Measurements from ENCODE around the gene LCN9.
"Not testable (repeated sequence)": the region's sequence is repeated elsewhere in the genome, so short reads cannot be mapped to it uniquely, and the experiment has no call there.

LCN9 gene

DNA sequence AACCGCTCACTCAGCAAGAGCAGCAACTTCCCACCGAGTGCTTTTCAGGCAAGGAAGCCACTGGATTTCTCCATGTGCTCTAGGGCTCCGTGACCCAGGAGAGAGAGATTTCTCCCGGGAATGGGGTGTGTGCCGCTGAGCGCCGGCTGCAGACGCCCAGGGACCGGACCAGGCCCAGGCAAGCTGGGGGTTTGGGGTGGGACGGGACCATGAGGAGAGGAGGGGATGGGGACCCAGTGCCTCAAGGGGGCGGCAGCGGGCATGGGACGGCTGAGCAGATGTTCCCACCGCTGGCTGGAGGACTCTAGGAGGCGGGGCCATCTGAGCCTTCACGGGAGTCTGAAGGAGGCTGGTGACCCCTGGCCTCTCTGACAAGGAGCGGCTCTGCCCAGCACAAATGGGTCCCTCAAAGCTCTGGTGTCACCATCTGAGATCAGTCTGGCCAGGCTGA, 8.5 kb downstream of the LCN9 start:
- no peak for DNase-seq (ENCODE audit: low read depth)

DNA sequence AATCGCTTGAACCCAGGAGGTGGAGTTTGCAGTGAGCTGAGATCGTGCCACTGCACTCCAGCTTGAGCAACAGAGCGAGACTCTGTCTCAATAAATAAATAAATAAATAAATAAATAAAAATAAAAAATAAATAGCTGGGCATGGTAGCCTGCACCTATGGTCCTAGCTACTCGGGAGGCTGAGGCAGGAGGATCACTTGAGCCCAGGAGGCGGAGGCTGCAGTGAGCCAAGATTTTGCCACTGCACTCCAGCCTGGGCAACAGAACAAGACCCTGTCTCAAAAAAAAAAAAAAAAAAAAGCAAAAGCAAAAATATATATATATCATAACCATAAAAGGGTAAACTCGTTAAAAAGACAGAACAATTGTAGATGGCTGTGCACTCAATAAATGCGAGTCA, 9.7 kb downstream of the LCN9 start:
- DNase-seq (ENCODE audit: low read depth): not testable (repeated sequence)

DNA sequence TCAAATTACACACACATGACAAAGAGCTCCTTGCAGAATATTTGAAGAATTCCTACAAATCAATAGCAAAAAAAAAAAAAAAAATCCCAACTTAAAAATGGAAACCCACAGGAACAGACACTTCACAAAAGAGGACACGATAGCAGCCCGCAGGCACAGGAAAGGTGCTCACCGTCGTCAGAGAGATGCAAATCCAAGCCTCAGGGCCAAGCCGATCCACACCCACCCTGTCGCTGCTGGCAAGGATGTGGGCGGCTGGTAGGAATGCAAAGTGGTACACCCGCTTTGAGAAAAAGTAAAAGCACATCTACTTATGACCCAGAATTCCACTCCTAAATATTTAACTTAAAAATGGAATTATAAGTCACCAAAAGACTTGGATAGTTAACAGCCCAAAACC, 10.8 kb downstream of the LCN9 start:
- no peak for DNase-seq (ENCODE audit: low read depth)

DNA sequence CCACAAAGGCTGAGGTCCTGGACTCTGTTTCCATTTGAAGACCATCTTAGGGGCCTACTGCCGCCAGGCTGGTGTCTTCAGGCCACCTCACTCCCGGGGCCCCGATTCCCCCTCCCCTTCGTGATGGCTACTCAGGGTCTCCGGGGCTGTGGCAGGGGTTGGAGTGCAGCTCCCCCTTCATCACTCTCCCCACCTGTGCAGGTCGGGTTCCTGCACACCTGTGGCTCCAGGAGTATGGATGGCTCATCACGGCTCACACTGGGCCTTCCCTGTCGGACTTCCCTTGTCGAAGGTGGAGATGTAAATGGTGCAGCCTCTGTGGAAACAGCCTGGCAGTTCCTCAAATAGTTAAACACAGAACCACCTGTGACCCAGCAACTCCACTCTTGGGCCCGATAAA, 11.9 kb downstream of the LCN9 start:
- DNase-seq (ENCODE audit: low read depth): no peak

DNA sequence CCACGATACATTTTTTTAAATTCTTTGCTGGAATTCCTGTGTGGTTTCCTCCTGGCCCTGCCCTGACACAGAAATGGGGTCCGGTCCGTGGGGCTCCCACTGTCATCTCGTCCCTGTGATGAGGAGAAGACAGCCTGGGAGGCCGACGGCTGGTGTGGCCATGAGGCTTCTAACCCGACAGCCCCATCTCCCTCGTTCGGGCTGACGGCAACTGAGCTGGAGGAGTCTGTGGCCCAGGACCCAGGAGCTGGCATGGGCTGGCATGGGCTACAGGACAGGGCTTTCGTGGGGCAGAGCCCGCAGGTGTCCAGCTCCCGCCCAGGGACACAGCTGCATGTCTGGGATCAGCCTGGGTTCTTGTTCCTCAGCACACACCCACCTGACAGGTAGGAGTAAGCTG, 13.8 kb downstream of the LCN9 start:
- DNase-seq (ENCODE audit: low read depth): no peak

DNA sequence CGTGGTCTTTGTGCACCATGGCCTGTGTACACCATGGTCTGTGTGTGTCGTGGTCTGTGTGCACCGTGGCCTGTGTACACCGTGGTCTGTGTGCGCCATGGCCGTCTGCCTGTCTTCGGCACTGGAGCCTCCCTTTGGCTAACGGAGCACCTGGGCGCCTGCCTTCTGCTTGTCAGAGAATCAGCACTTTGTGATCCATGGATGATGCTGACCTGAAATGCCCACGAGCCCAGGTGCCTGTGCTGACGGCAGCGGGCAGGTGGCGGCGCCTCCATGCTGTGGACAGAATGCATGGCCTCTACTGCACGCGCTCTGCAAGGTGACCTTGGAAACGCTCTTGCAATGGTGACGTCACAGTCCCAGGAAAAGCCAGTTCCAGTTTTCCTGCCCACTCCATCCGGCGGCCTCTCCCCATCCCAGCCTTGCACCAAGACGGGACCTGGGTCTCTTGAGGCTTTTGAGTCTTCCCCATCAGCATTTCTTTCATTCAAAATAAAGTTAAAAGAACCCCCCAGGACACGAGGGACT, 14.6 kb downstream of the LCN9 start:
- no peak for DNase-seq (ENCODE audit: low read depth)

DNA sequence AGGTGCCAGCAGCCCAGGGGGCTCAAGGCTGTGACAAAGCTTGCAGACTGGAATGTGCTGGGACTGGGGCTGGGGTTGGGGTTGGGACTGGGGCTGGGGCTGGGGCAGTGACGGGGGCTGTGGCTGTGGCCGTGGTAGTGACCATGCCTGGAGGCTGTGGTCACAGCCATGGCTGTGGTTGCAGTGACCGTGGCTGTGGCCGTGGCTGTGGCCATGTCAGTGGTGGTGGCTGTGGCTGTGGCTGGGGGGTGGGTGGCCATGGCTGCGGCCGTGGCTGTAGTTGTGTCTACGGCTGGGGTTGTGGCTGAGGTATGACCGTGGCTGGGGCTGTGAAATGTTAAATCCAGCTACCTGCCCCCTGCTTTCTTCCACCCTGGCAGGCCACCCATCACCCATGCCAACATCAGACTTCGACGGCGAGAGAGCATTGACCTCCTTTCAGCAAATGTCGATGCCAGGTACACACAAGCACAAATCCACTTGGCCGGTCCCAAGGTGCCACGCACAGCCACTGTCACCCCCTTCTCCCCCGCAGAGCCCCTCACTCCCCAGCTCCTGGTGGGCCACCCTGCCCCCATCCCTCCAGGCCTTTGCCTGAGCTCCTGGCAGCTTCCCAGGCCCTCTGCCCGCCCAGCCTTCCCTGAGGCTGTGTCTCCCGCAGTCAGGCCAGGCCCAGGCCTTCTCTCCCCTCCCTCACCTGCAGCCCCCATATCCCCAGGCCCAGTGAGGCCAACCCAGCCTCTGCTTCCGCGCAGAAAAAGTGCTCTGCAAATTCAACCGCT, 15.3 kb downstream of the LCN9 start:
- DNase-seq (ENCODE audit: low read depth): no peak

DNA sequence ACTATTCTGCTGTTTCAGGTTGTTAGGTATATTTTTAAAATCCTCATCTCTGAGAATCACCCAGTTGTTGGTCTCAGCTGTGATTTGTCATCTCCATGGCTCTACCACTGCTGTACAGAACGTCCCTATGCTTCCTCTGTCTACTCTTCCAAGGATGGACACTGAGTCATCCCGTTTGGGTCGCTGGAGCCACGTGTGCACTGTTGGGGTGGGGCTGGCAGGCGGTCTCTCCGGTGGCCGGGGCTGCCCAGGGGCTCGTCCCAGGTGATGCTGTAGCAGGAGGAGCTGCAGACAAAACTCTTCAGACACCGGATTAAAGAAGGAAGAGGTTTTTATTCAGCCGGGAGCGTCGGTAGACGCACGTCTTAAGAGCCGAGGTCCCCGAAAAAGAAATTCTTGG, 16.9 kb downstream of the LCN9 start:
- no peak for DNase-seq (ENCODE audit: low read depth)

DNA sequence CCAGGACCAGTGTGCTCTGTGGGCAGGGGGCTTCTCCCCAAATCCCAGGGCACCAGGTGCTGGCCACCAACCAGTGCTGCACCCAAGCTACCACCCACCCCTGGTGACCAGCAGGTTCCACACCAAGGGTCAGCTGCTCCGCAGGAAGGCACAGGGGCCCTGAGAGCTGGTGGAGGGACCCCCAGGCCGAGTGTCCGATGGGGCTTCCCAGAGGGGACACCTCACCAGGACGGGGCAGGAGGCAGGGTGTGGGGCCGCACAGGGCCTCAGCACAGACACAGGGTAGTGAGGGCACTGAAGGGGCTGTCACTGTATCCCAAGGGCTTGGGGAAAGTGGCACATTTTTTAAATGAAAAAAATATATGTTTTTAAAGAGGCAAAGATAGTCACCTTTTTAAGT, 18.1 kb downstream of the LCN9 start:
- DNase-seq (ENCODE audit: low read depth): no peak

DNA sequence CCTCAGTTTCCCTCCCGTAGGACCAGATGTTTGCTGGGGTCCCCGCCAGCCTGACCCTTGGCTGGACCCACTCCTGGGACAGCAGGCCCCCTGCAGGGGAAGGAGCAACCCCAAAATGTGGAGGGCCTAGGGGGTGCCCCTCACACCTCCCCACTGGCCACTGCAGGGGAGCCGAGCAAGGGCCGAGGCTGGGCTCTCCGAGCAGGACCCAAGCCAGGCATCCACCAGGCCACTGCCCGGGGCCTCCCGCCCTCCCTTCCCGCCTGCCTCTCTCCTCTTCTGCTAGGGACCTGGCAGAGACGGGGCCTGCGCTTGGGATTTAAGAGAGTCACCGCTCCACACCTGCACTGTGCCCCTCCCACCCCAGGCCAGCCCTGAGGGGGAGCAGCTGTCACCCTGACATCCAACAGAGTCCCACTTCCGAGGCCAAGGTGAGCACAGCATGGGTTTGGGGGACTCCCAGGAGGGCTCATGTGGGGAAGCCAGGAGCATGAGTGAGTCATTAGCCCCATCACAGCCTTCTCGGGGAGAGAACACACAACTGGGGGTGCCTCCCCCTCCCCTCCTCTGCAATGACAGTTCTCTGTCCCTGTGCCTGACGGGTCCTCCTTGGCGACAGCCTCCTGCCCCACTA, 20.4 kb downstream of the LCN9 start:
- DNase-seq (ENCODE audit: low read depth): no peak

DNA sequence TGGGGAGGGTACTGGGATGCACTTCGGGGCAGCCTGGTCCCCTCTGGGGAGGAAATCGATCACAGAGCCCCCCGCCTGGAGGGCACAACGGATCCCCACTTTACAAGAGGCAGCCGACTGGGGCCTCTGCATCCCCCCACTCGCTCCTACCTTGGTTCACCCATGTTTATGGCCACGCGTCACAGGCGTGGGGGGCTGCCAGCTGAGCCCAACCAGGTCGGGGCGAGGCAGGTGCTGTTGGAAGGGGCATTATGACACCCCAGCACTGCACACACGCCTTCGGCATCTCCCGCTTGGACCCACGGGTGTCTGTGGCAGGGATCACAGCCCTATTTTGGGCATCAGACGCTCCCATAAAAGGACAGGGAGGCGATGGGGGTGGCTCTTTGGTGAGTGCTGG, 21.6 kb downstream of the LCN9 start:
- DNase-seq (ENCODE audit: low read depth): no peak

DNA sequence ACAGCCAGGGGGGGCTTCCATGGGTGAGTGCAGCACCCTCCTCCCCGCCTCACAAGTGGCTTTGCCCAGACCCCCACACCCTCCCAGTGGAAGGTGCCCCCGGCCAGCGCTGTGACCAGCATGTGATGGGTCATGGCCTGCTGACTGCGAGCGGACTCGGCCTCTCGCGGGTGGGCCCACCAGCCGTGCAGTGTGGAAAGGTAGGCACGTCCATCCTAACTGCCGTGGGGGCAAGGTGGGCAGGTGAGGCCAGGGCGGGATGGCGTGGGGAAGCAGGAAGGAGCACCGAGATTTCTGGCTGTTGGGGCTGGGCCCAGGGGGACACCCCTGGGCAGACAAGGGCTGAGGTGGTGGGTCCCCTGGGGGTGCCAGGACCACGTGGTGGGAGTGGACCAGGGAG, 24.1 kb downstream of the LCN9 start:
- DNase-seq (ENCODE audit: low read depth): no peak

DNA sequence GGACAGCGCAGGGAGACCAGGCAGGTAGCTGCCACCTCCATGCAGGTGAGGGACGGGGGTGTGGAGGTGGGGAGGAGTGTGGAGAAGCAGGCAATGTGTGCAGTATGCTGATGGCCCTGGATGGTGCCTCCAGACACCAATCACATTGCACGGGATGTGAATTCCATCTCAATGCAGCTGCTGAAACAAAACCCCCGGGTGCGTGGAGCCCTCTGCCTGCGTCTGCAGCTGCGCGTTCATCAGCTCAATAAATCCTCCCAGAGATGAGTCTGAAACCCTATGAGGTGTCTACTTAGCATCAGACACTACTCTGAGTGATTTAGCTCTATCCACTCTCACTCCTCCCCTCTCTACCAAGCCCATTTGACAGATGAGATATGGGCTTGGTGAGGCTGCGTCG, 25.9 kb downstream of the LCN9 start:
- DNase-seq (ENCODE audit: low read depth): no peak

DNA sequence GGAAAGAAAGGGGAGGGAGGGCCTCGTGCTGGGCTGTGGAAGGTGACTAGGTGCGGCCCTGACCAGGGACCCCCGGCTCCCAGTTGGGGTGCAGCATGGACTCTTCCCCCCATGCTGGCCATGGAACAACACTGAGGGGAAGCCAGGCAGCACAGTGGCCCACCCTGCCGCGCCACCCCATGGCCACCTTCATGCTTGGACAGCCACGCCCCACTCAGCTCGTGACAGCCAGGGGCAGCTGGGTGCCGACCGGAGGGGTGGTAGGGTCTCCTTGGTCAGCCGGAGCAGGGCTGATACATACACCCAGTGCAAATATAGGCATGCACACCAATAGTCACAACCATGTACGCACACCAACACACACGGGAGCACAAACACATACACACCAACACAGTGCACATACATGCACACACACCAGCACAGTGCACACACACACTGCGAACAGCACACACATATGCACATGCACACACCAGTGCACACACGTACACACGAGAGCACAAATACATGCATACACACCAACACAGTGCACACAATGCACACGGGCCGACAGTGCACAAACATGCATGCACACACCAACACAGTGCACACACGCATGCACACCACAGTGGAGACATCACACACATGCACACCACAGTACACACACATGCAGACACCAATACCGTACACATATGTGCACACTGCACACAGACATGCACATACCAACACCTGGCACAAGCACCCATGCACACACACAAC, 27.9 kb downstream of the LCN9 start:
- no peak for DNase-seq (ENCODE audit: low read depth)

DNA sequence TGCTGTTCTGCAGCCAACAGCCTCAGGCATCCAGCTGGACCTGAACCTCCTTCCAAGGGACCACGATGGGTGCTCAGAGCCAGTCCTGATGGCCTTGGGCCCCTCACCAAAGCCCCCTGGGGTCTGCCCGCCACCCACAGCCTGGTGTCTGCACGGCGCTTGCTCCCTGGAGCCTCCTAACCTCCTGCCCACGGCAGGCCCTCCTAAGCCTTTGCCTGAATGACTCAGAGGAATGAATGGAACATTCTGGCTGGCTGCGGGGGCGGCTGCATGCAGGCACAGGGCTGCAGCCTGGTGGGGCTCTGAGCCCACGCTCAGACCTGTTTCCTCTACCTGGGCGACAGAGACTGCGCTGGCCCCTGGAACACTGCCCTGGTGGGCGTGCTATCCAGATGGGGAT, 29.3 kb downstream of the LCN9 start:
- DNase-seq (ENCODE audit: low read depth): no peak

DNA sequence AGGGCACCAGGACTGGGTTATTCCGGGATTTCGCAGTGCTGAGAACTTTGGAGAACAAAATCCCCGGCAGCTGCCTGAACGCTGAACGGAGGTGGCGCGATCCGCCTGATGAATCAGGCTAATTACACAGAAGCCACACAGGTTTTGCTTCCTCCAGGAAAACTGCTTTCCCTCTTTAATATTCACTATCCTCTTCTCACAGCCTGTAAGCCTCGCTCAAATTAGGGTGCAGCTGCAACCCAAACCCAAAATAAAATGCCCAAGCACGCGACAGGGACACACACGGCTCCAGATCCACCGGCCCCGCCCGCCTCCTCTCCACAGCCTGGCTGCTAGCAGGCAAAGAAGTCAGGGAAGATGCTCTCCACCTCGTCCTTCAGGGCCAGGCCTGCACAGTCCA, 30.2 kb downstream of the LCN9 start:
- DNase-seq (ENCODE audit: low read depth): no peak

DNA sequence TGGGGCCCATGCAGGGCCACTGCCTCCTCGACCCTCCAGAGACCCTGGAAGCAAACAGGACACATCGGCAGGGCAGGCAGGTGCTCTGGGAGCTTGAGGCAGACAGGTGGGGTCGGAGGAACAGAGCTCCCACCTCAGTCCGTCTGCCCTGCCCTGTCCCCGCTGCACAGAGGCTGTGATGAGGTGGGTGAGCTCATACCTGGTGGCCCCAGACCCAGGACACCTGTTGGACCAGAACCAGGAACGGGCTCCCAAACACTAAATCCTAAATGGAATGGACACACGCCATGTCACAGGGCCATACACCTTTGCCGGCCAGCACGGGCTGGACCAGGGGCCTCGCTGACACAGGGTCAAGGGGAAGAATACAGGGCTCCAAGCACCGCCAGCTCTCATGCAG, 30.7 kb downstream of the LCN9 start:
- no peak for DNase-seq (ENCODE audit: low read depth)

DNA sequence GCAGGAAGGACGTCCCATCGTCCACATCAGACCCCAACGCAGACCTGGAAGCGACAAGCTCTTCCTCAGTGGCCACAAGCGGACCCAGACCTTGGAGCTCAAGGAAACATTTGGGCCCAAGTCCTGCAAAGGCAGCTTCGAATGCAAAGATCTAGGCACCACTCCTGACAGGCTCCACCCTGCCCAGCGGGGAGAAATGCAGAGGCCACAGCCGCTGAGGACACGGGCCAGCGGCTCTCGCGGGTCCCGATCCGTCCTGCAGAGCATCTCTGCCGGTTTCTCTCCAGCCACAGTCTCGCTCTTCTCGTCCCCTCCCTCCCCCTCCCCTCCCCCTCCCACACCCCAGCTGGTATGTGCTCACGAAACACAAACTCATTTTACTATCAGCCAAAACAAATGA, 31.3 kb downstream of the LCN9 start:
- DNase-seq (ENCODE audit: low read depth): no peak

DNA sequence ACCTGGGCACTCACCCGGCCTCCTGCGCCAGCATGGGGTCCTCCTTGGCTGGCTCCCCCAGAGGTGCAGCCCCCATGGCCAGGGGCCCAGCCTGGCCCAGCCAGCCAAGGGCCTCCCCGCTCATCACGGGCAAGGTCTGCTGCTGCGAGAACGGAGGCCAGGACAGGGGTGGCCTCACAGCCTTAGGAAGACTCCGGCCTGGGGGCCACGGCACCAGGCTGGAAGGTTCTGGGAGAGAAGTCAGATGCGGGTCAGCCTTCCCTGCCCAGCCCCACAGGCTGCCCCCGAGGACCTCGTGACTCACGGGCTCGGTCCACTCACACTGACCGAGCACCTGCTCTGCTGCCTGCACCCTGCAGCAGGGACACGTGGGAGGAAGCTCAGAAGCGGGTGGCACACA, 31.9 kb downstream of the LCN9 start:
- no peak for DNase-seq (ENCODE audit: low read depth)

DNA sequence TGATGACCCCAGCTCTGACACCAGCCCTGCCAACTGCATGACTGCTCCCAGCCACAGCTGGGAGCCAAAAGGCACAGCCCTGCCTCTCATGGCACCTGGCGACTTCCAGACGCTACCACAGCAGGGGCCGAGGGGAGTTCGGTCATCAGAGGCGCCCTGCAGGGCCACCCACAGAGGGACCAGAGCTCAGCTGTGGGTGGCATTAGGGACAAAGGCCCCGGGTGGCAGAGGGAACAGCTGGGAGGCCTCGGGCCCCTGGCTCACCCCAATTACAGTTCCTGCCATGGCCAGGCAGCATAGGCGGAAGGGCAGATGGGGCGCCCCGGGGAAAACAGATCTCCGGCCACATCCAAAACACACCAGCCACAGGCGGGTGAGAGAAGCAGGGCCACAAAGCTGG, 32.5 kb downstream of the LCN9 start:
- no peak for DNase-seq (ENCODE audit: low read depth)

DNA sequence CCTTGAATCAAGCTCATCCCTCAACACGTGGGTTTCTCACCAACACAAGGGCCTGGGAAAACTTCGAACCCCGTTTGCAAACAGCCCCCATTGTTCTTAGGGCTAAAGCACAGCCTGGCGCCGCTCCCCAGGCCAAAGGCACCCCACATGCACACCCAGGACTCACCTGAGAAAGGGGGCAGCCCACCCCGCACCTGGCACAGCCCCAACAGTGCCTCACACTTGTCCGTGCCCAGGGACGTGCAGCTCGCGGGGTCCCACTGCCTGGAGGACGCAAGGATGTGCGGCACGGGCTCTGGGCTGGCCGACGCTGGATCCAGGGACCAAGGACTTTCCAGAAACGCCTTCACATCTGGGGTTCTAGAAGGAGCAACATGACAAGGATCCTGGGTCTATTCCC, 33.3 kb downstream of the LCN9 start:
- DNase-seq (ENCODE audit: low read depth): no peak

DNA sequence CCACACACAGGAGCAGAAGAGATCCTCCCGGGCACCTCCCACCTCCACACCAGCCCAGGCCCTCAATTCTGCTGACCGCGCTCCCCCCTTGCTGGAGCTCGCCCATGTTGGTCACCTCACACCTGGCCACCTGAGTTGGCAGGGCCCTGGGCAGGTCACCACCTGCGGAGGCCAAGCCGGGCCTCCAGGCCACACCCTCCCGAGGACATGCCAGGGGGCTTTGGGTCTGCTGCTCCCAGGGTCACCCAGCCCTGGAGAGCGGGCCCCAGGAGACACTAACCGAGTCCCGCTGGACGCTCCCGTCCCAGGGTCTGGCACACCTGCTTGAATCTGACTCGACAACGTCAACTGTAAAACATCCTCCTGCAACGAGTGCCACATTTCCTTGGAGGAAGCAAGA, 34.1 kb downstream of the LCN9 start:
- no peak for DNase-seq (ENCODE audit: low read depth)

DNA sequence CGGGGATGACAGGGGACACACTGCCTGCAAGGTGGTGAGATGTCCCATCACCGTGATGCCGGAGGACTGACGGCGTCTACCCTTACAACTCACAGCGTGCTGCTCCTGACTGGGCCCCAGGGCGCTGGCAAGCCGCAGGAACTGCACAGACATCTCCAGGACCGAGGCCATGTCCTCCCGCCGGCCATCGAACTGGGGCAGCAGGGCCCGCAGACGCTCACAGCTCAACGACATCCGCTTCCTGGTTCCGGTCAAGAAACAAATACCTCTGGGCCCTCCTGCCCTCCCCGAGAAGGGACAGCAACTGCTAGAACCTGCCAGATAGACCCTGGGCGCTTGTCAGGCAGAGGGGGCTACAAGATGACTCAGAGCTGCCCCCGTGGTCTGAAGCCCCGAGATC, 35.1 kb downstream of the LCN9 start:
- no peak for DNase-seq (ENCODE audit: low read depth)
